H1 (cell line): ENCODE data around the gene KLKB1. TPM values are rescaled to one million over a fixed set of nuclear protein-coding genes. Genes with fewer than 3 reads are reported as not detected.

Experiments used
- BACH1 ChIP-seq: IDR thresholded peaks from 2 replicates; pipeline ENCODE4 v1.6.1; 2012; ENCODE audit warnings: low read length, improper control_type of control experiment
- BCL11A ChIP-seq, 2 experiments: IDR thresholded peaks; one replicate each; pipeline ENCODE4 v1.6.1; 2011; ENCODE audit warnings: low read depth in 2 of 2, low read length in 2 of 2, mild to moderate bottlenecking in 2 of 2
- BRCA1 ChIP-seq: IDR thresholded peaks from 2 replicates; pipeline ENCODE4 v1.6.1; 2012; ENCODE audit warnings: low read depth, low read length, improper control_type of control experiment
- CBX8 ChIP-seq: fragments of 300-800, 300-1000 bp; sonication (generic); IDR thresholded peaks from 2 replicates; pipeline ENCODE4 v1.7.1; 2016; ENCODE audit warnings: low read depth, low read length, borderline replicate concordance
- CHD2 ChIP-seq: IDR thresholded peaks from 2 replicates; pipeline ENCODE4 v1.6.1; 2012; ENCODE audit warnings: low read length, improper control_type of control experiment
- CREB1 ChIP-seq: IDR thresholded peaks from 2 replicates; pipeline ENCODE4 v1.6.1; 2012; ENCODE audit warnings: inconsistent platforms
- E2F6 ChIP-seq: IDR thresholded peaks from 2 replicates; pipeline ENCODE4 v1.6.1; 2012; ENCODE audit warnings: inconsistent platforms
- HDAC6 ChIP-seq: IDR thresholded peaks from one replicate; pipeline ENCODE4 v1.7.1; 2012; ENCODE audit warnings: low read depth, mild to moderate bottlenecking, inconsistent platforms, low read length, moderate library complexity
- JUN ChIP-seq: IDR thresholded peaks from 2 replicates; pipeline ENCODE4 v1.6.1; 2011; ENCODE audit warnings: low read depth, mild to moderate bottlenecking, improper control_type of control experiment, low read length
- JUND ChIP-seq: IDR thresholded peaks from 2 replicates; pipeline ENCODE4 v1.6.1; 2011; ENCODE audit warnings: mild to moderate bottlenecking, improper control_type of control experiment, low read length
- KDM1A ChIP-seq: fragments of 200-600, 300-600 bp; sonication (generic); IDR thresholded peaks from 2 replicates; pipeline ENCODE4 v1.7.1; 2016; ENCODE audit warnings: mild to moderate bottlenecking, low read length, borderline replicate concordance
- MAFK ChIP-seq: IDR thresholded peaks from 2 replicates; pipeline ENCODE4 v1.6.1; 2012; ENCODE audit warnings: low read depth, mild to moderate bottlenecking, improper control_type of control experiment, low read length
- NRF1 ChIP-seq: IDR thresholded peaks from 2 replicates; pipeline ENCODE4 v1.6.1; 2011; ENCODE audit warnings: mild to moderate bottlenecking, low read depth, low read length, improper control_type of control experiment
- POLR2A ChIP-seq, 2 experiments: IDR thresholded peaks; 1 replicate in 1 of 2; 2 replicates in 1 of 2; pipeline ENCODE4 v1.6.1; 2011; ENCODE audit warnings: low read depth in 2 of 2, low read length in 2 of 2, mild to moderate bottlenecking in 2 of 2; ENCODE audit errors: control extremely low read depth in 1 of 2
- POLR2AphosphoS5 ChIP-seq: IDR thresholded peaks from 2 replicates; pipeline ENCODE4 v1.6.1; 2011; ENCODE audit warnings: low read depth, low read length
- RAD21 ChIP-seq, 2 experiments: IDR thresholded peaks in 1 of 2; conservative IDR thresholded peaks in 1 of 2; 2 replicates each; pipeline ENCODE4 v1.6.1; 2011; ENCODE audit warnings: low read depth in 2 of 2, low read length in 2 of 2, improper control_type of control experiment in 1 of 2, inconsistent platforms in 1 of 2, mild to moderate bottlenecking in 1 of 2, moderate library complexity in 1 of 2
- RBBP5 ChIP-seq: IDR thresholded peaks from 2 replicates; pipeline ENCODE4 v1.7.1; 2012; ENCODE audit warnings: low read depth, mild to moderate bottlenecking, inconsistent platforms, low read length, moderate library complexity, borderline replicate concordance
- RXRA ChIP-seq: IDR thresholded peaks from 2 replicates; pipeline ENCODE4 v1.6.1; 2011; ENCODE audit warnings: low read depth, mild to moderate bottlenecking, low read length, moderate library complexity; ENCODE audit not compliant: insufficient read depth
- SAP30 ChIP-seq: fragments of 300-600 bp; sonication (generic); IDR thresholded peaks from 2 replicates; pipeline ENCODE4 v1.7.1; 2012; ENCODE audit warnings: low read length, moderate library complexity, mild to moderate bottlenecking, inconsistent platforms; ENCODE audit not compliant: insufficient read depth, insufficient replicate concordance
- SIRT6 ChIP-seq: IDR thresholded peaks from one replicate; pipeline ENCODE4 v1.7.1; 2012; ENCODE audit warnings: low read length, inconsistent platforms
- SRF ChIP-seq: IDR thresholded peaks from 2 replicates; pipeline ENCODE4 v1.6.1; 2011; ENCODE audit warnings: mild to moderate bottlenecking, low read depth, low read length, moderate library complexity
- TAF7 ChIP-seq: optimal IDR thresholded peaks from 2 replicates; pipeline ENCODE3; 2011; ENCODE audit warnings: low read depth, mild to moderate bottlenecking, inconsistent platforms, low read length, moderate library complexity, borderline replicate concordance
- TBP ChIP-seq: IDR thresholded peaks from 2 replicates; pipeline ENCODE4 v1.6.1; 2011; ENCODE audit warnings: low read depth, low read length, improper control_type of control experiment
- TCF12 ChIP-seq: IDR thresholded peaks from 2 replicates; pipeline ENCODE4 v1.6.1; 2011; ENCODE audit warnings: low read depth, mild to moderate bottlenecking, low read length
- ZNF274 ChIP-seq: IDR thresholded peaks from 2 replicates; pipeline ENCODE4 v1.7.0; 2012; ENCODE audit warnings: low read length, borderline replicate concordance; ENCODE audit errors: extremely low read depth
- polyA plus RNA-seq, 7 experiments: library from polyadenylated mRNA; depleted of rRNA in 3 of 7; stranded (reverse) in 5 of 7; unstranded in 2 of 7; fragments of >200 nt in 5 of 7; fragments of 200-250 nt in 2 of 7; gene quantifications; 1 replicate in 5 of 7; 2 replicates in 1 of 7; 4 replicates in 1 of 7; pipeline versions ENCODE4 v1.2.1 to v1.2.3, GENCODE V29; 2011 to 2013; ENCODE audit warnings: missing spikeins in 2 of 7, mixed read lengths in 2 of 7
- total RNA-seq: library from RNA; stranded (reverse); fragmentation: NEBNext Ultra II Directional; extraction: Animal tissue kit (Norgen Biotek cat#: 25700); gene quantifications from 2 replicates; pipeline ENCODE4 v1.2.1, GENCODE V29; 2021

Gene KLKB1
- total and polyA plus RNA-seq, 2 of the 8 experiments (the other 6 are each of a cell fraction or from before 2014, with no cell fraction given), result 12.0 to 20.9 TPM

GRCh38 chr4:186191200-186192065, 35.9 kb upstream of the KLKB1 start, which contains the start of gene CYP4V2 (continued):
- TF ChIP-seq RBBP5, result peak; percentile 91
- TF ChIP-seq BACH1, result peak; percentile 29; the same call in 1 of the 2 replicates
- TF ChIP-seq BRCA1, result no peak
- TF ChIP-seq NRF1, result no peak
- TF ChIP-seq TCF12, result no peak
- TF ChIP-seq TBP, result no peak
- peak; percentile 14; the same call in 1 of the 2 replicates for TF ChIP-seq E2F6
- no peak for TF ChIP-seq SRF
- TF ChIP-seq JUND, result no peak
- TF ChIP-seq KDM1A, result 0 out of 2 replicates have a peak, but pooled peaks have one; percentile 13
- no peak for TF ChIP-seq BCL11A (IDR thresholded peaks at IDR 0.05; ENCODE audit: low read depth in 2 of 2, low read length in 2 of 2)
- peak; percentile 36 for TF ChIP-seq TAF7
- 0 out of 2 replicates have a peak, but pooled peaks have one; percentile 3 for TF ChIP-seq RXRA
- TF ChIP-seq POLR2A (IDR thresholded peaks at IDR 0.05; ENCODE audit: control extremely low read depth in 1 of 2, low read depth in 2 of 2, low read length in 2 of 2), result peak in 1 of 2 experiments; percentile 53; a peak in 2 of 3 replicates
- no peak for TF ChIP-seq MAFK
- no peak for TF ChIP-seq JUN
- TF ChIP-seq HDAC6, result no peak
- no peak for TF ChIP-seq CHD2
- no peak for TF ChIP-seq SAP30
- TF ChIP-seq CREB1, result no peak
- no peak for TF ChIP-seq POLR2AphosphoS5
- no peak for TF ChIP-seq SIRT6
- peak in 1 of 2 experiments; percentile 39; a peak in 1 of 4 replicates for TF ChIP-seq RAD21 (IDR thresholded peaks at IDR 0.05 in 1 of 2, conservative IDR thresholded peaks at IDR 0.05 in 1 of 2; ENCODE audit: low read depth in 2 of 2, low read length in 2 of 2)
- no peak for TF ChIP-seq ZNF274
- TF ChIP-seq CBX8, result no peak
